AG20443 (cell line): ENCODE data around the gene MTF1.

ENCODE experiments used
- DNase-seq: peaks from one replicate; pipeline ENCODE4 v3.0.0; 2012; ENCODE audit warnings: low spot score, mixed read lengths

The MTF1 gene

DNA sequence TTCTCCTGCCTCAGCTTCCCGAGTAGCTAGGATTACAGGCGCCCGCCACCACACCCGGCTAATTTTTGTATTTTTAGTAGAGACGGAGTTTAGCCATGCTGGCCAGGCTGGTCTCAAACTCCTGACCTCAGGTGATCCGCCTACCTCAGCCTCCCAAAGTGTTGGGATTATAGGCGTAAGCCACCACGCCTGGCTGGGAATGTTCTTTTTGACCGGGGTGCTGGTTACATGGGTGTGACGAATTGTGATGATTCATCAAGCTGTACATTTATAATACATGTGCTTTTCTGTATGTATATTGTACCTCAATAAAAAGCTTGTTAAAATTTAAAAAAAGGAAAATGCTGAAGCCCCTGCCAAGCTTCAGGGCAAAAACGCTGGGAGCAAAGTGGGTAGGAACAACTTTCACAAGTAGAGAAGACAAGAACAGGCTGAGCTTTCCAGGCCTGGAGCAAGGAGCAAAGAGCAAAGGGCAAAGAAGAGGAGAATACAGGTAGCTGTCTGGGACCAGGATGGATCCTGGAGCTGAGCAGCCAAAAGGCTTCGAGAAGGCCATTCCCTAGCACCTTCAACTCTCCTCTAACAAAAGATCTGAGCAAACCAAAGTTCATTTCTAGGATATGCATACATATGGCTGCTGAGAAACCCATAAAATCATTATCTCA lies 30.9 kb downstream of the MTF1 start:
- DNase-seq = no peak

- no peak for DNase-seq
These were observed 33.9 kb downstream of the MTF1 start for GRCh38 chr1:37825506-37825905.

GRCh38 chr1:37824001-37824400 lies 35.4 kb downstream of the MTF1 start:
- no peak for DNase-seq

- DNase-seq = no peak
These were observed 36.2 kb downstream of the MTF1 start for GRCh38 chr1:37822906-37823815.

DNA sequence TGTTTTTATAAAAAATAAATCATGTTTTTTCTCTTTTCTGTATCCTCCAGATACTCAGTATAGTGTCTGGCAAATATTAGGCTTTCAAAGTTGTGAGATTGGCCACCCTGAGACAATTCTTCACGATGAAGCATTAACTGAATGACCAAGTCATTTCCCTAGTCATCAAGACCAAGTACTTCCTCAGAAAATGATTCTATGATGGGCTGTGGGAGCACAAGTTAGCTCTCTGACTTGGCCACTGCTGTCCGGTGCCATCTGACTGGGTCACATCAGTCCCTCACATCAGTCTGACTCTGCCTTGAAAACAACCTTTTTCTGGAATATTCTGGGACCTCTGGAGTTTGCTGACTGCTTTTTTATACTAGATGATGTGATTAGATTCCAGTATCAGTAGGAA lies 37.9 kb downstream of the MTF1 start:
- DNase-seq = no peak

GRCh38 chr1:37817481-37817880 lies 41.9 kb downstream of the MTF1 start:
- no peak for DNase-seq

- DNase-seq = no peak
These were observed 45.1 kb downstream of the MTF1 start for GRCh38 chr1:37814252-37814651.

GRCh38 chr1:37813529-37814145 lies 45.8 kb downstream of the MTF1 start:
- DNase-seq = no peak

DNA sequence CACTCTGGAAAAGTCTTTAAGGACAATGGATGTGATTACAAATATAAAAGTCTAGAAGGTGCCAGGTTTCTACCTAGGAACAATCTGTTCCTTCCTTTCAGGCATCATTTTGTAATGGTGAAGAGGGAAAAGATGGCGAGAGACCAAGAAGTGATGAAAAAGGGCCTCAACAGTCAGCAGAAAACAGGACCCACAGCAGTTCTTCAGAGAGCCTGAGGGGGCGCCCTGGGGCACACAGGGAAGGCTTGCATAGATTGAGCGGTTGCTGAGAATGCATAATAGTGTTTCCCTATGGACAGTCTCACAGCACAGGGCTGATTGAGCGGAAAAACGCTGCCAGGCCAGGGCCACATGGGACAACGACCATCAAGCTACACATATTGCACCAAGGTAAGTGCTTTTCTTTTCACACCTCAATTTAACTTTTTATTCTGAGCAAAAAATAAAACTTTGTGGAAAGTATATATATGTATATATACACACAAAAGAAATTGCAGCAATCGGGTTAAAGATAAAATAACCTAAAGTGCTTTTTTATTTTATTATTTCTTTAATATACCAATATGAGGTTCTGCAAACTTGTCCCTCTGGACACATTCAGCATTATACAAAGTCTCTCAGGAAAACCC lies 48.3 kb downstream of the MTF1 start:
- peak; percentile 81 for DNase-seq

GRCh38 chr1:37809942-37810341 lies 49.5 kb downstream of the MTF1 start:
- DNase-seq = no peak

DNA sequence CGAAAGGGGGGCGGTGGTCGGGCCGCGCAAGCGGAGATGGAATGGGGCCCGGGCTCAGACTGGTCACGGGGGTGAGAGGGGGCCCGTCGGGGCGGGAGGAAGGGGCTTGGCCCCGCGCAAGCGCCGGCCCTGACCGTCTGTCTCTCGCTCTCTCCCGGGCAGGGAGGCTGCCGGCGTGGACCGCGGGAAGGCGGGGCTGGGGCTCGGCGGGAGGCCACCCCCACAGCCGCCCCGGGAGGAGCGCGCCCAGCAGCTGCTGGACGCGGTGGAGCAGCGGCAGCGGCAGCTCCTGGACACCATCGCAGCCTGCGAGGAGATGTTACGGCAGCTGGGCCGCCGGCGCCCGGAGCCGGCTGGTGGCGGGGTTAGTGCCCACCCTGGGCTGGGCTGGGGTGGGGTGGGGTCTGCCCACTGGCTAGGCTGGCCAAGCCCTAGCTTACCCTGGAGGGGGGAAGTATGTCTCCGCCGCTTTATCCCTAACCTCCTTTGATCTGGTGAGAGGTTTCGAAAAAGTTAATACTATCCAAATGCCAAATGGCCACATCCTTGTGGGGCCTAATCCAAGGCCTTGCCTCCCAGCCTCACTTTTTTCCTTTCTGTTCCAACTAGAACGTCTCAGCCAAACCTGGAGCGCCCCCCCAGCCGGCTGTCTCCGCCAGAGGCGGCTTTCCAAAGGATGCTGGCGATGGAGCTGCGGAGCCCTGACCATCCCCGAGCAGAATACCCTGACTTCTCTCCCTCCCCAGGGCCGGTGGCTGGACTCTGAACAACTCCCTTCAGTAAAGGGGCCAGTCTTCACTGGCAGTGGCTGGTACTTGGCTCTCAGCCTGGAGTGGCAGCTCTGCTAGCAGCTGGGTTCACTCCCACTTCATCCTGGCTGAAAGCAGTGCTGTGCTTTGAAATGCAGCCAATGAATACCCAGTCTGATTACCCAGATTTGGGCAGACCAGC lies 50.7 kb downstream of the MTF1 start:
- peak; percentile 96 for DNase-seq

- DNase-seq = peak; percentile 98
These were observed 51.6 kb downstream of the MTF1 start, which contains the start of the genes C1orf122 and YRDC for GRCh38 chr1:37807555-37808368. C1orf122 (plus strand) TSS chr1:37807790; CDS start chr1:37808405, 615 bp downstream. YRDC (minus strand) TSS chr1:37808208; CDS start chr1:37808180, 28 bp downstream.

DNA sequence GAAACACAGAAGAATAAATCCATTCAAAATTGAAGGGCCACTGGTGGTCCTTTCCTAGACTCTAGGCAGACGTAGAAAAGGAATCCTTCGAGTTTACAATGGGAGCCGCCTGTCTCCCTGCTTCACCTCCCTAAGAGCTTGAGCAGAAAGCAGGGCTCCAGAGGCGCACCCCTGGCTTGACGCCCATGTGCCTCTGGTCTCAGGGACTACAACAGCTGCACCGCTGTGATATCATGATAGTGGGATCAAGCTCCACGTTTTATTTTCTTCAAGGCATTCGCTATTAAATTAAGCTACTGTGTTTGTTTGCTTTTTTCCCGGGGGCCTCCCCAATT lies 52.2 kb downstream of the MTF1 start:
- no peak for DNase-seq

GRCh38 chr1:37802439-37802838 lies 57.0 kb downstream of the MTF1 start:
- no peak for DNase-seq

GRCh38 chr1:37797750-37798345 lies 61.5 kb downstream of the MTF1 start:
- DNase-seq = peak; percentile 55

- peak; percentile 77 for DNase-seq
These were observed 63.9 kb downstream of the MTF1 start for GRCh38 chr1:37795340-37796125.

- no peak for DNase-seq
These were observed 64.7 kb downstream of the MTF1 start for GRCh38 chr1:37794372-37795339.
